ENCODE measurements around the gene JAML. TPM values are rescaled to one million over a fixed set of nuclear protein-coding genes. Genes with fewer than 3 reads are reported as not detected.

The JAML gene
- total and polyA plus RNA-seq, 2 of the 13 experiments (the other 11 are each of a cell fraction or from before 2014, with no cell fraction given) = 2.0 to 3.3 TPM

DNA sequence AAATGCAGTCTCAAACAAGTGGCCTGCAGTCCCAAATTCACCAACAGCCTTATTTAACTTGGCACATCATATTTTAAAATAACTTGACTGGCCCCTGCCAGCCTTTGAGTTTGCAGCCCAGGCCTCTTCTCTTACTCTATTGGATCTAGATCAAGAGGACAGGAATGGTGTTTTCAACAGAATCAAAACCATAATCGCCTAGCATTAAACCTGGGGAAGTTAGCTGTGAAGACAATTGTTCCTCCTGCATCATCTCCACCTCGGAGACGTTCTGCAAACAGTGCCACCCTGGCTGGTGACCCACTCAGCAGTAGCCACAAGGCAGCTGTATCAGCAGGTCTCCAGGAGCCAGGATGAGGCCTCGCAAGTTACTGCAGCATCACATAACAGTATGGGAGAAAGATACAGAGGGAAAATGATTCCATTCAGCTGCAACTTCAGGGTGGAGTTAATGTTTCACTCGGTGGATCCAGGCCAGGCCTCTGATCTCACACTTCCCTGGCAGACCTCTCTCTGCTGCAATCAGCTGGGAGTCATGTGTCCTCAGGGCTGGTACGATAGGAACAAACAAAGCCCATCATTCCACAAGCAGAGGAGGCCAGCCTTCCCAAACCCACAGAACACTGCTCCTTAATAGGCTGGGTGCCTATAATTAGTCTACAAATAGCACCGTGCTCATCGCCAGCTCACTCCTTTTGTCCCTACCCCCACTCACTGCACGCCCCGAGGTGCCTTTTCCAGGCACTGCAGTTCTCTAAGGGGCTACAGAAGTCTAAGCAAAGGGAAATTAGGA, 29.8 kb downstream of the JAML start (continued):
- TF ChIP-seq, protein P1, sequence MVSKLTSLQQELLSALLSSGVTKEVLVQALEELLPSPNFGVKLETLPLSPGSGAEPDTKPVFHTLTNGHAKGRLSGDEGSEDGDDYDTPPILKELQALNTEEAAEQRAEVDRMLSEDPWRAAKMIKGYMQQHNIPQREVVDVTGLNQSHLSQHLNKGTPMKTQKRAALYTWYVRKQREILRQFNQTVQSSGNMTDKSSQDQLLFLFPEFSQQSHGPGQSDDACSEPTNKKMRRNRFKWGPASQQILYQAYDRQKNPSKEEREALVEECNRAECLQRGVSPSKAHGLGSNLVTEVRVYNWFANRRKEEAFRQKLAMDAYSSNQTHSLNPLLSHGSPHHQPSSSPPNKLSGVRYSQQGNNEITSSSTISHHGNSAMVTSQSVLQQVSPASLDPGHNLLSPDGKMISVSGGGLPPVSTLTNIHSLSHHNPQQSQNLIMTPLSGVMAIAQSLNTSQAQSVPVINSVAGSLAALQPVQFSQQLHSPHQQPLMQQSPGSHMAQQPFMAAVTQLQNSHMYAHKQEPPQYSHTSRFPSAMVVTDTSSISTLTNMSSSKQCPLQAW (CRISPR knock-in tag; IDR thresholded peaks at IDR 0.05) = peak; percentile 99
- 0 out of 2 replicates have a peak, but pooled peaks have one; percentile 82 for TF ChIP-seq ZNF550 (CRISPR knock-in tag; IDR thresholded peaks at IDR 0.05; ENCODE audit: borderline replicate concordance)
- TF ChIP-seq, protein P2, sequence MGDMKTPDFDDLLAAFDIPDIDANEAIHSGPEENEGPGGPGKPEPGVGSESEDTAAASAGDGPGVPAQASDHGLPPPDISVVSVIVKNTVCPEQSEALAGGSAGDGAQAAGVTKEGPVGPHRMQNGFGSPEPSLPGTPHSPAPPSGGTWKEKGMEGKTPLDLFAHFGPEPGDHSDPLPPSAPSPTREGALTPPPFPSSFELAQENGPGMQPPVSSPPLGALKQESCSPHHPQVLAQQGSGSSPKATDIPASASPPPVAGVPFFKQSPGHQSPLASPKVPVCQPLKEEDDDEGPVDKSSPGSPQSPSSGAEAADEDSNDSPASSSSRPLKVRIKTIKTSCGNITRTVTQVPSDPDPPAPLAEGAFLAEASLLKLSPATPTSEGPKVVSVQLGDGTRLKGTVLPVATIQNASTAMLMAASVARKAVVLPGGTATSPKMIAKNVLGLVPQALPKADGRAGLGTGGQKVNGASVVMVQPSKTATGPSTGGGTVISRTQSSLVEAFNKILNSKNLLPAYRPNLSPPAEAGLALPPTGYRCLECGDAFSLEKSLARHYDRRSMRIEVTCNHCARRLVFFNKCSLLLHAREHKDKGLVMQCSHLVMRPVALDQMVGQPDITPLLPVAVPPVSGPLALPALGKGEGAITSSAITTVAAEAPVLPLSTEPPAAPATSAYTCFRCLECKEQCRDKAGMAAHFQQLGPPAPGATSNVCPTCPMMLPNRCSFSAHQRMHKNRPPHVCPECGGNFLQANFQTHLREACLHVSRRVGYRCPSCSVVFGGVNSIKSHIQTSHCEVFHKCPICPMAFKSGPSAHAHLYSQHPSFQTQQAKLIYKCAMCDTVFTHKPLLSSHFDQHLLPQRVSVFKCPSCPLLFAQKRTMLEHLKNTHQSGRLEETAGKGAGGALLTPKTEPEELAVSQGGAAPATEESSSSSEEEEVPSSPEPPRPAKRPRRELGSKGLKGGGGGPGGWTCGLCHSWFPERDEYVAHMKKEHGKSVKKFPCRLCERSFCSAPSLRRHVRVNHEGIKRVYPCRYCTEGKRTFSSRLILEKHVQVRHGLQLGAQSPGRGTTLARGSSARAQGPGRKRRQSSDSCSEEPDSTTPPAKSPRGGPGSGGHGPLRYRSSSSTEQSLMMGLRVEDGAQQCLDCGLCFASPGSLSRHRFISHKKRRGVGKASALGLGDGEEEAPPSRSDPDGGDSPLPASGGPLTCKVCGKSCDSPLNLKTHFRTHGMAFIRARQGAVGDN (CRISPR knock-in tag; IDR thresholded peaks at IDR 0.05) = peak; percentile 69
- TF ChIP-seq ZNF224 (CRISPR knock-in tag; IDR thresholded peaks at IDR 0.05) = peak; percentile 24; the same call in 1 of the 2 replicates
- TF ChIP-seq ATRX (CRISPR knock-in tag; IDR thresholded peaks at IDR 0.05; ENCODE audit: borderline replicate concordance) = no peak
- peak; percentile 77; the same call in 1 of the 2 replicates for TF ChIP-seq ZNF431 (CRISPR knock-in tag; IDR thresholded peaks at IDR 0.05; ENCODE audit: borderline replicate concordance, low read depth)
- no peak for TF ChIP-seq KDM5B (CRISPR knock-in tag; IDR thresholded peaks at IDR 0.05; ENCODE audit: borderline replicate concordance)
- TF ChIP-seq STAT5B (CRISPR knock-in tag; IDR thresholded peaks at IDR 0.05) = no peak
- TF ChIP-seq ZNF101 (CRISPR knock-in tag; IDR thresholded peaks at IDR 0.05; ENCODE audit: borderline replicate concordance, low read depth) = no peak
- TF ChIP-seq, protein P3, sequence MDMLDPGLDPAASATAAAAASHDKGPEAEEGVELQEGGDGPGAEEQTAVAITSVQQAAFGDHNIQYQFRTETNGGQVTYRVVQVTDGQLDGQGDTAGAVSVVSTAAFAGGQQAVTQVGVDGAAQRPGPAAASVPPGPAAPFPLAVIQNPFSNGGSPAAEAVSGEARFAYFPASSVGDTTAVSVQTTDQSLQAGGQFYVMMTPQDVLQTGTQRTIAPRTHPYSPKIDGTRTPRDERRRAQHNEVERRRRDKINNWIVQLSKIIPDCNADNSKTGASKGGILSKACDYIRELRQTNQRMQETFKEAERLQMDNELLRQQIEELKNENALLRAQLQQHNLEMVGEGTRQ (IDR thresholded peaks at IDR 0.05; ENCODE audit: low read depth, low read length) = peak; percentile 85
- TF ChIP-seq, protein P3 (CRISPR knock-in tag; IDR thresholded peaks at IDR 0.05; ENCODE audit: borderline replicate concordance) = peak; percentile 88; the same call in 1 of the 2 replicates
- peak; percentile 53 for TF ChIP-seq ZNF619 (CRISPR knock-in tag; IDR thresholded peaks at IDR 0.05)
- 0 out of 2 replicates have a peak, but pooled peaks have one; percentile 26 for TF ChIP-seq PHF20 (CRISPR knock-in tag; IDR thresholded peaks at IDR 0.05)
- 0 out of 2 replicates have a peak, but pooled peaks have one; percentile 30 for TF ChIP-seq TRIM24 (CRISPR knock-in tag; IDR thresholded peaks at IDR 0.05)
- TF ChIP-seq, protein P4, sequence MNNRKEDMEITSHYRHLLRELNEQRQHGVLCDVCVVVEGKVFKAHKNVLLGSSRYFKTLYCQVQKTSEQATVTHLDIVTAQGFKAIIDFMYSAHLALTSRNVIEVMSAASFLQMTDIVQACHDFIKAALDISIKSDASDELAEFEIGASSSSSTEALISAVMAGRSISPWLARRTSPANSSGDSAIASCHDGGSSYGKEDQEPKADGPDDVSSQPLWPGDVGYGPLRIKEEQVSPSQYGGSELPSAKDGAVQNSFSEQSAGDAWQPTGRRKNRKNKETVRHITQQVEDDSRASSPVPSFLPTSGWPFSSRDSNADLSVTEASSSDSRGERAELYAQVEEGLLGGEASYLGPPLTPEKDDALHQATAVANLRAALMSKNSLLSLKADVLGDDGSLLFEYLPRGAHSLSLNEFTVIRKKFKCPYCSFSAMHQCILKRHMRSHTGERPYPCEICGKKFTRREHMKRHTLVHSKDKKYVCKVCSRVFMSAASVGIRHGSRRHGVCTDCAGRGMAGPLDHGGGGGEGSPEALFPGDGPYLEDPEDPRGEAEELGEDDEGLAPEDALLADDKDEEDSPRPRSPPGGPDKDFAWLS (CRISPR knock-in tag; IDR thresholded peaks at IDR 0.05; ENCODE audit: borderline replicate concordance) = no peak
- no peak; the same call in 1 of the 2 replicates for TF ChIP-seq KDM5A (IDR thresholded peaks at IDR 0.05; ENCODE audit: borderline replicate concordance, low read length)
